ENCODE data around the gene UBAP1L.
"Not testable (repeated sequence)": the region's sequence is repeated elsewhere in the genome, so short reads cannot be mapped to it uniquely, and the experiment has no call there.

- TF ChIP-seq EZH2 (IDR thresholded peaks at IDR 0.05; ENCODE audit: insufficient read depth, low read length); CTCF (IDR thresholded peaks at IDR 0.05; ENCODE audit: insufficient read depth, low read depth, low read length): not testable (repeated sequence)
Observed at GRCh38 chr15:65093793-65094170, 21.2 kb downstream of the UBAP1L start.

Measured in astrocyte (in vitro differentiated cells and primary cell).